Testis (tissue), 2 donors: ENCODE measurements around the gene PPARA.

Experiments
- POLR2A ChIP-seq: fragments of 450-650 bp; IDR thresholded peaks from one replicate; pipeline ENCODE4 v1.6.1; 2017; ENCODE audit warnings: antibody characterized with exemption, mild to moderate bottlenecking, moderate library complexity
- TF ChIP-seq, protein P1 (sequence below), 3 experiments: fragments of 450-650 bp in 2 of 3; fragments of 200-600 bp in 1 of 3; sonication (generic) in 1 of 3; IDR thresholded peaks; one replicate each; pipeline ENCODE4 v1.5.1; 2016 to 2019; ENCODE audit warnings: antibody characterized with exemption in 3 of 3, mild to moderate bottlenecking in 2 of 3, moderate library complexity in 1 of 3

DNA sequence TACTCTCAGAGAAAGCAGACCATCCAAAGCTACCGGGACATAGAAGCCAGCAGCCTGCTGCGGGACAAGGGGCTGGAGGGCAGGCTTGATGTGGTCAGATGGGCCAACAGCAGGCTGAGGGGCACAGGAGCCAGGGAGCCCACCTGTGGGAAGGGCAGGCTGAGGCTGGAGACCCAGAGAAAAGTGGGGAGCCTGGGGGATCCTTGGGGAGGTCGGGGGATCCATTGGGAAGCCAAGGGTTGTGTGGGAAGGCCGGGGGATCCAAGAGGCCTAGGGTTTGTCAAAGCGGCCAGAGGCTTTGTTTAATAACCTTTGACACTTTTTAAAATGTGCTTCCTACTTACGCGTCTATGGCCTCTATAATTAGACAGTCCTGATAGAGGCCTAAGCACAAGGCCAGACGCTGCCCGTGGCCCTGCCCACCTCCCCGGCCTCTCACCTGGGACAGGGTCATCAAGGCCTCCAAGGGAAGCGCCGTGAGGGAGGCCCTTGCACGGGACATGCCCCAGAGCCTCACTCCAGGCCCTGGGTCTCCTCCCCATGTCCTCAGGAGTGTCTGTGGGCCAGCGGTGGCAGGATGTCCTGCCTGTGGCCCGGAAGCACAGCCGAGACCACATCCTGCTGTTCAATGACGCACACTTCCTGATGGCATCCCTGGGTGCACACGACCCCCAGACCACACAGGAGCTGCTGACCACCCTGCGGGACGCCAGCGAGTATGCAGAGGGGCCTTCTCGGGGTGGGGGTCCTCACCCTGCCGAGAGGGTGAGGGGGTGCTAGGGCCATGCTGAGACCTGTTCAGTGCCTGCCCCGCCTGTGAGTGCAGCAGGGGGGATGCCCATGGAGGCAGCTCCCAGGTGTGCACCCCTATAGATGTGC lies 137.8 kb downstream of the PPARA start:
- TF ChIP-seq, protein P1, sequence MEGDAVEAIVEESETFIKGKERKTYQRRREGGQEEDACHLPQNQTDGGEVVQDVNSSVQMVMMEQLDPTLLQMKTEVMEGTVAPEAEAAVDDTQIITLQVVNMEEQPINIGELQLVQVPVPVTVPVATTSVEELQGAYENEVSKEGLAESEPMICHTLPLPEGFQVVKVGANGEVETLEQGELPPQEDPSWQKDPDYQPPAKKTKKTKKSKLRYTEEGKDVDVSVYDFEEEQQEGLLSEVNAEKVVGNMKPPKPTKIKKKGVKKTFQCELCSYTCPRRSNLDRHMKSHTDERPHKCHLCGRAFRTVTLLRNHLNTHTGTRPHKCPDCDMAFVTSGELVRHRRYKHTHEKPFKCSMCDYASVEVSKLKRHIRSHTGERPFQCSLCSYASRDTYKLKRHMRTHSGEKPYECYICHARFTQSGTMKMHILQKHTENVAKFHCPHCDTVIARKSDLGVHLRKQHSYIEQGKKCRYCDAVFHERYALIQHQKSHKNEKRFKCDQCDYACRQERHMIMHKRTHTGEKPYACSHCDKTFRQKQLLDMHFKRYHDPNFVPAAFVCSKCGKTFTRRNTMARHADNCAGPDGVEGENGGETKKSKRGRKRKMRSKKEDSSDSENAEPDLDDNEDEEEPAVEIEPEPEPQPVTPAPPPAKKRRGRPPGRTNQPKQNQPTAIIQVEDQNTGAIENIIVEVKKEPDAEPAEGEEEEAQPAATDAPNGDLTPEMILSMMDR (IDR thresholded peaks at IDR 0.05), result no peak
- TF ChIP-seq POLR2A, result no peak
